CD1c-positive myeloid dendritic cell (primary cell): ENCODE measurements around the gene RHBDD1.

Source experiments
- DNase-seq: peaks from one replicate; pipeline ENCODE4 v3.0.0-alpha.2; 2016; ENCODE audit errors: extremely low spot score

RHBDD1 gene

DNA sequence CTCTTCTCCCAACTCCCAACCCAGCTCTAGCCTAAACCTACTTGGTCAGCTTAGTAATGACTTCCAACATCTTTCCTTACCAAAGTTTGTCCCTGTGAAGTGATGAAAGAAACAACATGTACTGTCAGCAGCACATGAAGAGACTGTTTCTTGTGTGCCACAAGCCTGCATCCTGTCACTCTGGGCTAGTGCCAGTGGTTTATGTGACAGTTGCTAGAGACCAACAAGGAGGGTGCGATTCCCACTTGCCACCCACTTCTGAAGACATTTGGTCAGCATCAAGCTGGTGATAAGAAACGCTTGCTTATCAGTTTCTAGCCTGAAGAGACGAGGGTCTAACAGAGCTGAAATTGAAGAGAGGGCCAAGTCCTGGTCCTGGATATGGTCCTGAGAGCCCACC lies 195.5 kb downstream of the RHBDD1 start:
- DNase-seq = no peak

DNA sequence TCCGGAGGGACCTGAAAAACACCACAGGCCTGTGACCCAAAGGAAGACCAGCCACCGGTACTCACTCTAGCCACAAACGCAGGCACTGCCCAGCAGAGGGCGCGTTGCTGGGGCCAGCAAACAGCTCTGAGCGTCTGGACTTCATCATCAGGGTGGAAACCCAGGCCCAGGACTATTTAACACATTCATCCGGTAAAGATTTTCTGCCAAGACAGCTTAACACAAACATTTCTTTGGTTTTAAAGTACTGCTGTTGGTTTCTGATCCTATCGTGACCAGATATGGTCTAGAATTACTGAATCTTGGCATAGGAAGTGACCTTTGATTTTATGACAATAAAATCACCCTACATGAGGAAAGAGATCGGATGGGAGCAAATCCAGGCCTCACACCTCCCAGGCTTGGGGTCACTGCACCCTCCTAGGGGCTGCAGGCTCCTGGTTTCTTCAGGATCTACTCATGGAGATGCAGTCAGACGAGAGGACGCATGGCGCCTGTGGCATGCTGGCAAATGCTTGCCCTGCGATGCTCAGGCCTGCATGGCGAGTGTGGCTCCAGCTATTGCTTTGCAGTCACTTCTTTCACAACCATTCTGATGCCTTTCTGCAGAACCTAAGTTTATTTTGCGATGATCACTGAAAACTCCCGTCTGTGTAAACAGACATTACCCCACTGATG lies 197.8 kb downstream of the RHBDD1 start:
- peak; percentile 17 for DNase-seq

DNA sequence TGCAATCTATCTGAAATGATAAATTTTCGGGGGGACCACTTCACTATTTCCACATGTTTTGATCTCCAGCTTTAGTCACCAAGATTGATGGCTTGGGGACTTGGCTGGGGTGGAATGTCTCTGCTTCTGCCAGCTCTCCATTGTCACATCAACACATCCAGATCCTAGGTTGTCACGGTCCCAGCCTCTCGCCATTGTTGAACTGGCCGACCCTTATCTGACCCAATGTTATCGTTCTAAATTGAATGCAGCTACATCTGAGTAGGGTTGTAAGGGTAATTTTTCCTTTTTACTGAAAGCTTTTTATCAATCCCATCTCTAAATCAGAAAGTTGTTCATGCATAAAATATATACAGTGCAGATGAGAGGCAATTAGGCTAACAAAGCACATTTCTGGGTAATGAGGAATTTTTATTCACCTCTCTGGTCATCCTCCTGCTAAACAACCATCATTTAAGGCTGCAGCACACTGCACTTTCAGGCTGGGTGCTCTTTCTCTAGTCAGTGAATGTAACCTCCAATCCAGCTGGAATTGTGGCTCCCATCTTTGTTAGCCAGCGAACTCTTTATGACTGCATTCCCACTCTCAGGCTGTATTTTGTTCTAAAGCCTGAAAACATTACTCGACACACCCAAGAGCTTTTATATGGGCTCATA lies 200.0 kb downstream of the RHBDD1 start:
- no peak for DNase-seq

GRCh38 chr2:227036527-227036926 lies 200.7 kb downstream of the RHBDD1 start:
- no peak for DNase-seq

- DNase-seq = no peak
These were observed 202.8 kb downstream of the RHBDD1 start for GRCh38 chr2:227038550-227039189.

- no peak for DNase-seq
These were observed 208.1 kb downstream of the RHBDD1 start for GRCh38 chr2:227043981-227044380.
